H1 (cell line): Measurements from ENCODE around the gene UGT2B7. TPM values are rescaled to one million over a fixed set of nuclear protein-coding genes. Genes with fewer than 3 reads are reported as not detected.

ENCODE experiments used
- BCL11A ChIP-seq, 2 experiments: IDR thresholded peaks; one replicate each; pipeline ENCODE4 v1.6.1; 2011; ENCODE audit warnings: low read depth in 2 of 2, low read length in 2 of 2, mild to moderate bottlenecking in 2 of 2
- CTBP2 ChIP-seq: IDR thresholded peaks from 2 replicates; pipeline ENCODE4 v1.7.0; 2011; ENCODE audit warnings: borderline replicate concordance, mild to moderate bottlenecking, moderate library complexity, mixed read lengths, low read length; ENCODE audit not compliant: insufficient read depth, insufficient read length
- EGR1 ChIP-seq: IDR thresholded peaks from 2 replicates; pipeline ENCODE4 v1.6.1; 2011; ENCODE audit warnings: low read depth, low read length, borderline replicate concordance
- HDAC2 ChIP-seq, 2 experiments: fragments of 300-600 bp in 1 of 2; sonication (generic) in 1 of 2; IDR thresholded peaks; 2 replicates each; pipeline ENCODE4 v1.6.1; 2011 to 2012; ENCODE audit warnings: low read depth in 2 of 2, low read length in 2 of 2, mild to moderate bottlenecking in 2 of 2, moderate library complexity in 2 of 2, borderline replicate concordance in 1 of 2, inconsistent platforms in 1 of 2
- RXRA ChIP-seq: IDR thresholded peaks from 2 replicates; pipeline ENCODE4 v1.6.1; 2011; ENCODE audit warnings: low read depth, mild to moderate bottlenecking, low read length, moderate library complexity; ENCODE audit not compliant: insufficient read depth
- polyA plus RNA-seq, 7 experiments: library from polyadenylated mRNA; depleted of rRNA in 3 of 7; stranded (reverse) in 5 of 7; unstranded in 2 of 7; fragments of >200 nt in 5 of 7; fragments of 200-250 nt in 2 of 7; gene quantifications; 1 replicate in 5 of 7; 2 replicates in 1 of 7; 4 replicates in 1 of 7; pipeline versions ENCODE4 v1.2.1 to v1.2.3, GENCODE V29; 2011 to 2013; ENCODE audit warnings: missing spikeins in 2 of 7, mixed read lengths in 2 of 7
- total RNA-seq: library from RNA; stranded (reverse); fragmentation: NEBNext Ultra II Directional; extraction: Animal tissue kit (Norgen Biotek cat#: 25700); gene quantifications from 2 replicates; pipeline ENCODE4 v1.2.1, GENCODE V29; 2021
- TF ChIP-seq, protein P1 (sequence below), 3 experiments: IDR thresholded peaks; 1 replicate in 2 of 3; 2 replicates in 1 of 3; pipeline versions ENCODE4 v1.5.1 to v1.6.1; 2011; ENCODE audit warnings: low read length in 3 of 3, mild to moderate bottlenecking in 3 of 3, inconsistent platforms in 2 of 3, low read depth in 1 of 3, moderate library complexity in 1 of 3; ENCODE audit not compliant: insufficient read depth in 1 of 3; ENCODE audit errors: control extremely low read depth in 1 of 3

The UGT2B7 gene
- total and polyA plus RNA-seq, 2 of the 8 experiments (the other 6 are each of a cell fraction or from before 2014, with no cell fraction given), result not detected

DNA sequence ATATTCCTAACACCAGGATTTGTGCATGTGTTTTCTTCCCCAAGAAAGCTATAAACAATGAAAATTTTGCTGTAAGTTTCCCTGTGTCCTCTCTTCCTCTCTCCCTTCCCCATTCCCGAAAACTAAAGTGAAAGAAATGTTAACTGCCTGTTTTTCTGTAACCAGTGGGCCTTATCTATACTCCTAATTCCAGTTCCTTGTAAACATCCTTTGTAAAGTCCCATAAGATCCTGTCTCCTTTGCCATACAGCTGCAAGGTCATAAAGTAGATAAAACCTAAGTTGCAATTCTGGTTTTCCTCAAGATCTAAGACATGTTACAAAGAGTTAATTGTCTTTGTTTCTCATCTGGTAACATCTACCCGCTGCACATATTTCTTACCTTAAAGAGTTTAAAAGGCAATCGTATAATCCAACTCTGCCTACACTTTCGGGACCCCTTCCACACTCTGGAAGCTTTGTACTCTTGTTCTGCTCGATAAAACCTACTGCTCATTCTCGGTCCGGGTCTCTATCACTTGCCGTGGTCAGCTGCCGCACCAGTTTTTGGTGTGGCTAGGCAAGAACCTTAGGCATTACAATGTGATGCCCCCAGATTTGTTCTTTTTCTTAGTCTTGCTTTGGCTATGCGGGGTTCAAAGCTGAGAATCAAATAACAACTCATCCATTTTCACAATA lies 20.5 kb downstream of the UGT2B7 start (continued):
- no peak for TF ChIP-seq RXRA
- TF ChIP-seq CTBP2, result no peak
- TF ChIP-seq HDAC2 (IDR thresholded peaks at IDR 0.05; ENCODE audit: borderline replicate concordance in 1 of 2, low read depth in 2 of 2, low read length in 2 of 2), result no peak
- no peak for TF ChIP-seq BCL11A (IDR thresholded peaks at IDR 0.05; ENCODE audit: low read depth in 2 of 2, low read length in 2 of 2)
- TF ChIP-seq, protein P1, sequence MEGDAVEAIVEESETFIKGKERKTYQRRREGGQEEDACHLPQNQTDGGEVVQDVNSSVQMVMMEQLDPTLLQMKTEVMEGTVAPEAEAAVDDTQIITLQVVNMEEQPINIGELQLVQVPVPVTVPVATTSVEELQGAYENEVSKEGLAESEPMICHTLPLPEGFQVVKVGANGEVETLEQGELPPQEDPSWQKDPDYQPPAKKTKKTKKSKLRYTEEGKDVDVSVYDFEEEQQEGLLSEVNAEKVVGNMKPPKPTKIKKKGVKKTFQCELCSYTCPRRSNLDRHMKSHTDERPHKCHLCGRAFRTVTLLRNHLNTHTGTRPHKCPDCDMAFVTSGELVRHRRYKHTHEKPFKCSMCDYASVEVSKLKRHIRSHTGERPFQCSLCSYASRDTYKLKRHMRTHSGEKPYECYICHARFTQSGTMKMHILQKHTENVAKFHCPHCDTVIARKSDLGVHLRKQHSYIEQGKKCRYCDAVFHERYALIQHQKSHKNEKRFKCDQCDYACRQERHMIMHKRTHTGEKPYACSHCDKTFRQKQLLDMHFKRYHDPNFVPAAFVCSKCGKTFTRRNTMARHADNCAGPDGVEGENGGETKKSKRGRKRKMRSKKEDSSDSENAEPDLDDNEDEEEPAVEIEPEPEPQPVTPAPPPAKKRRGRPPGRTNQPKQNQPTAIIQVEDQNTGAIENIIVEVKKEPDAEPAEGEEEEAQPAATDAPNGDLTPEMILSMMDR (IDR thresholded peaks at IDR 0.05; ENCODE audit: control extremely low read depth in 1 of 3, insufficient read depth in 1 of 3, low read depth in 1 of 3, low read length in 3 of 3), result no peak
- TF ChIP-seq EGR1, result no peak
